NB4 (cell line): ENCODE results near the gene CLMN.

ENCODE experiments used
- DNase-seq: peaks from one replicate; pipeline ENCODE4 v3.0.0; 2010; ENCODE audit warnings: low read depth
- H3K4me3 ChIP-seq: one replicate; pipeline ENCODE4 v1.5.1; 2011; ENCODE audit warnings: mild to moderate bottlenecking, low read depth, low read length, moderate library complexity
- CTCF ChIP-seq: IDR thresholded peaks from one replicate; pipeline ENCODE4 v1.5.1; 2012; ENCODE audit warnings: low read depth, low read length
- MAX ChIP-seq: IDR thresholded peaks from 2 replicates; pipeline ENCODE4 v1.6.1; 2011; ENCODE audit warnings: low read depth, low read length
- MYC ChIP-seq: IDR thresholded peaks from 2 replicates; pipeline ENCODE4 v1.6.1; 2011; ENCODE audit warnings: low read depth, low read length
- POLR2A ChIP-seq: IDR thresholded peaks from 2 replicates; pipeline ENCODE4 v1.6.1; 2011; ENCODE audit warnings: mild to moderate bottlenecking; ENCODE audit not compliant: insufficient read length; ENCODE audit errors: extremely low read depth

Gene CLMN

GRCh38 chr14:95293449-95293848 lies 26.3 kb downstream of the CLMN start:
- no peak for DNase-seq
- TF ChIP-seq MAX (no peak), CTCF (no peak), MYC (no peak), POLR2A (no peak)
- H3K4me3 ChIP-seq = no peak overlapping the region

- no peak overlapping the region for H3K4me3 ChIP-seq
- no peak for DNase-seq
- TF ChIP-seq CTCF = no peak
- TF ChIP-seq MAX = no peak
- no peak for TF ChIP-seq MYC
- no peak for TF ChIP-seq POLR2A
Observed at GRCh38 chr14:95292660-95293425, 26.9 kb downstream of the CLMN start.

- peak; percentile 30 for DNase-seq
- no peak for TF ChIP-seq MYC
- TF ChIP-seq MAX = no peak
- no peak for TF ChIP-seq CTCF
- no peak for TF ChIP-seq POLR2A
- no peak overlapping the region for H3K4me3 ChIP-seq
Observed at GRCh38 chr14:95291859-95292542, 27.7 kb downstream of the CLMN start.

- TF ChIP-seq MAX (no peak), CTCF (no peak), POLR2A (no peak), MYC (no peak)
- no peak overlapping the region for H3K4me3 ChIP-seq
- no peak for DNase-seq
Observed at GRCh38 chr14:95290871-95291431, 28.8 kb downstream of the CLMN start.

- TF ChIP-seq POLR2A (no peak), MAX (no peak), MYC (no peak), CTCF (no peak)
- H3K4me3 ChIP-seq = no peak overlapping the region
- no peak for DNase-seq
Observed at GRCh38 chr14:95290021-95290420, 29.7 kb downstream of the CLMN start.
